Mucosa of descending colon (tissue), 3 donors: ENCODE data around the gene LETM1. TPM values are rescaled to one million over a fixed set of nuclear protein-coding genes. Genes with fewer than 3 reads are reported as not detected.

ENCODE experiments used
- ATAC-seq: fragments of 200-7000 bp; cut with Tn5 transposase; one replicate; pipeline ENCODE4 v1.9.1; 2020; ENCODE audit warnings: mild to moderate bottlenecking, moderate library complexity
- DNase-seq, 3 donors: peaks; one replicate each; pipeline ENCODE4 v3.0.0-alpha.2; 2020
- H3K36me3 ChIP-seq: fragments of 200-600 bp; one replicate; pipeline ENCODE4 v1.8.0; 2021; ENCODE audit warnings: low read depth, mild to moderate bottlenecking
- H3K4me1 ChIP-seq: fragments of 200-600 bp; one replicate; pipeline ENCODE4 v1.8.0; 2021; ENCODE audit warnings: low read depth, mild to moderate bottlenecking
- H3K4me3 ChIP-seq: fragments of 200-600 bp; one replicate; pipeline ENCODE4 v1.8.0; 2021; ENCODE audit warnings: mild to moderate bottlenecking
- H3K9me3 ChIP-seq: fragments of 200-600 bp; one replicate; pipeline ENCODE4 v1.8.0; 2021; ENCODE audit warnings: mild to moderate bottlenecking
- CTCF ChIP-seq: fragments of 200-600 bp; IDR thresholded peaks from one replicate; pipeline ENCODE4 v1.8.0; 2022; ENCODE audit warnings: antibody characterized with exemption, mild to moderate bottlenecking
- intact Hi-C, 2 donors: fragments of 100-400 bp; cut with DNase I in 1 of 2; cut with micrococcal nuclease in 1 of 2; formaldehyde crosslinking; loops; one replicate each; pipeline versions ENCODE4 v1.11.0 to v1.11.1; 2022; cut with DNase I, micrococcal nuclease
- total RNA-seq, 3 donors: library from RNA; stranded (reverse); fragmentation: NEBNext Ultra II Directional in 2 of 3; extraction: Animal tissue kit (Norgen Biotek cat#: 25700) in 2 of 3; gene quantifications; one replicate each; pipeline versions ENCODE4 v1.2.1 to v1.2.4, GENCODE V29; 2021 to 2023
- donor health status: DM: no; HTN: no; CAD: no; lungs with moderate emphysema.
- donor health status: DM: no; HTN: no; CAD: no.
- donor health status: DM: no; HTN: yes; CAD: no.

LETM1 gene
- total RNA-seq, 3 donors from 2014 or later = 85.5 to 160 (median 133) TPM

GRCh38 chr4:1771555-1772305 is 84.2 kb downstream of the LETM1 start:
- DNase-seq (no peak), ATAC-seq (no peak)
- H3K4me3 ChIP-seq = no peak overlapping the region
- peaks cover 9% of the 10 kb centered on the region for H3K4me1 ChIP-seq
- intact Hi-C loops = no loop called here
- H3K9me3 ChIP-seq = no peaks in the 10 kb centered on the region
- no peak for TF ChIP-seq CTCF
- H3K36me3 ChIP-seq = no peaks in the 10 kb centered on the region

- no peaks in the 10 kb centered on the region for H3K9me3 ChIP-seq
- DNase-seq = no peak
Measured at GRCh38 chr4:1770791-1771231, 85.1 kb downstream of the LETM1 start.

DNA sequence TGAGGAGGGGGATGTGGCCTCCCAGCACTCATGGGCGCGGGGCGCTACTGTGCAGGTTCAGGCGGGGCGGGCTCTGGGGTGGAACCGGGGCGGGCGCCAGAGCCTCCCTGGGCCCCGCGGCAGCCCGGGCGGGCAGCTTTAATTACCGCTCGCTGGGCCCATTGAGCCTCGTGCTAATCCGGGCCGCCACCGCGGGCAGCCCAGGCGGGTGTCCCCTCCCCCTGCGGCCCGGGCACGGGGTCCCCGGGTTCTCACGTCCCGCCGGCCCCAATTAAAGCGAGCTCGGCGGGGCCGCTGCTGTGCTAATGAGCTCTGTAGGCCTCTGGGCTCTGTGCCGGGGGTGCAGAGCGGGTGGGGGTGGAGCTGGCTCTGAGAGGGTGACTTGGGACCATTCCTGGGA is 85.7 kb downstream of the LETM1 start:
- no peak for TF ChIP-seq CTCF
- intact Hi-C loops = no loop called here
- no peak overlapping the region for H3K4me3 ChIP-seq
- H3K9me3 ChIP-seq = no peaks in the 10 kb centered on the region
- no peak for ATAC-seq
- peaks cover 11% of the 10 kb centered on the region for H3K4me1 ChIP-seq
- no peak for DNase-seq
- H3K36me3 ChIP-seq = no peaks in the 10 kb centered on the region

More at GRCh38 chr4:1770791-1771231, 85.1 kb downstream of the LETM1 start:
- Histone ChIP-seq H3K4me3 (no peak overlapping the region), H3K4me1 (peaks cover 11% of the 10 kb centered on the region), H3K36me3 (no peaks in the 10 kb centered on the region)
- TF ChIP-seq CTCF = no peak
- no peak for ATAC-seq
- intact Hi-C loops = no loop called here

DNA sequence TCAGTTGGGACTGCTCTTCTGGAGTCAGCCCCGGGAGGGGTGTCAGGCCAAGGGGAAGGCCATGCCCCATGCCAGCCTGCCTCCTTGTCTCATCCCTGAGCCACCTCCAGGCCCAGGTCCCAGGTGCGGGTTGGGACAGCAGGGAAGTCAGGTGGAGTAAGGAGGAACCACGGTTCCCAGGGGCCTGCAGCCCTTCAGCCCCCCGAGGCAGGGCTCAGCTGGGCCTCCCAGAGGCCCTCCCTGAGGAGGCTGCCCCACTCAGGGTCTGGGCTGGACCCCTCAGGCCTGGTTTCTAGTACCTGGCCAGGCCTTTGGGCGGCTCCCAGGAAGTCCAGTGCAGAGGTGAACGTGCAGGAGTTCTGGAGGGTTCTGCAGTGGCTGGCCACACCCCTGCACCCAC is 86.3 kb downstream of the LETM1 start:
- Histone ChIP-seq H3K9me3 (no peaks in the 10 kb centered on the region), H3K4me1 (peaks cover 11% of the 10 kb centered on the region), H3K4me3 (no peak overlapping the region), H3K36me3 (no peaks in the 10 kb centered on the region)
- TF ChIP-seq CTCF = no peak
- ATAC-seq (no peak), DNase-seq (no peak)
- intact Hi-C loops = no loop called here

DNA sequence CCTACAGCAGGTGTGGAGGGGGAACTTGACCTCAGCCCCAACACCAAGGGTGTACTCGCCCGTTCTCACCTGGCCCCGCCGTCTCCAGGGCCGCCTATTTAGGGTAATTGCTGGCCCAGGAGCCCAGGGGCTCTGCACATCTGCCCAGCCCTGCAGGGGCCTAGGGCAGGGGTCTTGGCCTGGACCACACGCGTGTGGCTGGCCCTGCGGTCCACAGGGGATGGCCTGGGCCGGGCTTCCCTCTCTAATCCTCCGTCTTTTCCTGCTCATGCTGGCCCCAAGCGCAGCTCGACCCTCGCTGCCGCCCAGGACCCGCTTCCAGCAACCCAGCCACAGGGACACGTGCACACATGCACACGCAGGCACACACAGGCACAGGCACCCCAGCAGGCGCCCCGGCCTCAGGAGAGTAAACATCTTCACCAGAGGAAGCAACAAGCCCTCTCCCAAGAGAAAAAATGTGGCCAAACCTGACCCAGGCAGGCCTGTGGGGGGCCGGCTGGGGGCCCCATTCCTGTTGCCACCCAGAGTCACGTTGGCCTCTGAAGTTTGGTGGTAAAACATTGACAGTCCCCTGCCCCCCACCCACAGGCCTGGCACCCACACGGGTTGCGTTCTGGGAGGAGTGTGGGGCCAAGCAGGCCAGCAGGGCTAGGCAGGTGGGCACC is 87.5 kb downstream of the LETM1 start:
- ATAC-seq (no peak), DNase-seq (no peak)
- Histone ChIP-seq H3K36me3 (no peaks in the 10 kb centered on the region), H3K9me3 (no peaks in the 10 kb centered on the region), H3K4me1 (peaks cover 18% of the 10 kb centered on the region), H3K4me3 (no peak overlapping the region)
- intact Hi-C loops = no loop called here
- no peak for TF ChIP-seq CTCF
